K562 treated with DMSO at 1 percent for 48 hours (cell line): ENCODE measurements around the gene TMEM89. TPM values are rescaled to one million over a fixed set of nuclear protein-coding genes. Genes with fewer than 3 reads are reported as not detected.

Experiments
- total RNA-seq: library from RNA; unstranded; fragments of 300-600 nt; gene quantifications from 2 replicates; pipeline ENCODE4 v1.2.3, GENCODE V29; 2022; ENCODE audit warnings: low replicate concordance; ENCODE audit errors: extremely low read depth

Gene TMEM89
- not detected in 2 replicates for total RNA-seq

GRCh38 chr3:48621461-48621869, at the start of gene TMEM89:
TSS of gene TMEM89 (minus strand) at chr3:48621769. CDS start at chr3:48621756, 13 bp downstream.

GRCh38 chr3:48662753-48663488, 41.4 kb upstream of the TMEM89 start, which contains the start of gene CELSR3:
TSS of gene CELSR3 (minus strand) at chr3:48662886. CDS start at chr3:48662634, 252 bp downstream.

GRCh38 chr3:48635222-48636021, 13.9 kb upstream of the TMEM89 start, which contains the start of gene SLC26A6:
TSS of gene SLC26A6 (minus strand) at chr3:48635461. CDS start at chr3:48635393, 68 bp downstream.

GRCh38 chr3:48609088-48610005, 12.2 kb downstream of the TMEM89 start, which contains the start of gene UQCRC1:
TSS of gene UQCRC1 (minus strand) at chr3:48609646. CDS start at chr3:48609620, 26 bp downstream.

GRCh38 chr3:48595075-48595525, 26.5 kb downstream of the TMEM89 start, which contains the start of gene COL7A1:
TSS of gene COL7A1 (minus strand) at chr3:48595329. CDS start at chr3:48595159, 170 bp downstream.

Other genes with a start within 250 kb of the TMEM89 start
- not detected in 2 replicates for gene FBXW12, start 249.6 kb downstream of the TMEM89 start, total RNA-seq
- 67.8 TPM in 1 of 2 replicates, not detected in the other for gene PLXNB1, start 191.7 kb downstream of the TMEM89 start, total RNA-seq
- not detected in 2 replicates for gene CCDC51, start 181.7 kb downstream of the TMEM89 start, total RNA-seq
- gene TMA7, start 181.5 kb downstream of the TMEM89 start, total RNA-seq: not detected in 2 replicates
- gene ATRIP, start 175.0 kb downstream of the TMEM89 start, total RNA-seq: not detected in 2 replicates
- gene SHISA5, start 117.6 kb downstream of the TMEM89 start, total RNA-seq: not detected in 2 replicates
- gene PFKFB4, start 65.0 kb downstream of the TMEM89 start, total RNA-seq: not detected in 2 replicates
- not detected in 2 replicates for gene UCN2, start 58.0 kb downstream of the TMEM89 start, total RNA-seq
- gene COL7A1, start 26.4 kb downstream of the TMEM89 start, total RNA-seq: not detected in 2 replicates
- gene UQCRC1, start 12.1 kb downstream of the TMEM89 start, total RNA-seq: 320 and 1,261 TPM in 2 replicates
- not detected in 2 replicates for gene SLC26A6, start 13.7 kb upstream of the TMEM89 start, total RNA-seq
- not detected in 2 replicates for gene CELSR3, start 41.1 kb upstream of the TMEM89 start, total RNA-seq
- not detected in 2 replicates for gene NCKIPSD, start 64.1 kb upstream of the TMEM89 start, total RNA-seq
- 289 TPM in 1 of 2 replicates, not detected in the other for gene IP6K2, start 95.5 kb upstream of the TMEM89 start, total RNA-seq
- not detected in 2 replicates for gene PRKAR2A, start 226.1 kb upstream of the TMEM89 start, total RNA-seq